Suprapubic skin (tissue), 3 donors: ENCODE measurements around the gene SERTAD2.

Experiments
- POLR2A ChIP-seq, 2 donors: fragments of 450-650 bp; IDR thresholded peaks; one replicate each; pipeline ENCODE4 v1.6.1; 2017; ENCODE audit warnings: antibody characterized with exemption in 2 of 2, mild to moderate bottlenecking in 2 of 2, moderate library complexity in 2 of 2
- TF ChIP-seq, protein P1 (sequence below), 2 donors: fragments of 200-600 bp in 1 of 2; fragments of 450-650 bp in 1 of 2; sonication (generic) in 1 of 2; IDR thresholded peaks; one replicate each; pipeline ENCODE4 v1.5.1; 2016 to 2019; ENCODE audit warnings: antibody characterized with exemption in 2 of 2, mild to moderate bottlenecking in 1 of 2, moderate library complexity in 1 of 2

DNA sequence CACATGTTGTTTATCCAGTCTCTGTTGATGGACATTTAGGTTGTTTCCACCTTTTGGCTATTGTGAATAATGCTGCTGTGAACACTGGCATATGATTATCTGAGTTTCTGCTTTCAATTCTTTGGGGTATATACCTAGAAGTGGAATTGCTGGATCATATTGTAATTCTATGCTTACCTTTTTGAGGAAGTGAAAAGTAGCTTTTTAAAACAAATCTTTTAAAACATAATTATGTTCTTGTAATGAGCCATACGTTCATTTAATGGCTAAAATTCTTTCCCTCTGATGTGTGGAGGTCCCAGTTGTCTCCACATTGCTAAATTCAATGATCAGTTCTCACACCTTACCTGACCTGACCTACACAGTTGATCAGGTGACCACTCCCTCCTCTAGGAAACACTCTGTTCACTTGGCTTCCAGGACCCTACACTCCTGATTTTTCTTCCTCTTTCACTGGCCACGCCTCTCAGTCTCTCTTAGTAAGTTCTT is 27.8 kb upstream of the SERTAD2 start:
- TF ChIP-seq, protein P1, sequence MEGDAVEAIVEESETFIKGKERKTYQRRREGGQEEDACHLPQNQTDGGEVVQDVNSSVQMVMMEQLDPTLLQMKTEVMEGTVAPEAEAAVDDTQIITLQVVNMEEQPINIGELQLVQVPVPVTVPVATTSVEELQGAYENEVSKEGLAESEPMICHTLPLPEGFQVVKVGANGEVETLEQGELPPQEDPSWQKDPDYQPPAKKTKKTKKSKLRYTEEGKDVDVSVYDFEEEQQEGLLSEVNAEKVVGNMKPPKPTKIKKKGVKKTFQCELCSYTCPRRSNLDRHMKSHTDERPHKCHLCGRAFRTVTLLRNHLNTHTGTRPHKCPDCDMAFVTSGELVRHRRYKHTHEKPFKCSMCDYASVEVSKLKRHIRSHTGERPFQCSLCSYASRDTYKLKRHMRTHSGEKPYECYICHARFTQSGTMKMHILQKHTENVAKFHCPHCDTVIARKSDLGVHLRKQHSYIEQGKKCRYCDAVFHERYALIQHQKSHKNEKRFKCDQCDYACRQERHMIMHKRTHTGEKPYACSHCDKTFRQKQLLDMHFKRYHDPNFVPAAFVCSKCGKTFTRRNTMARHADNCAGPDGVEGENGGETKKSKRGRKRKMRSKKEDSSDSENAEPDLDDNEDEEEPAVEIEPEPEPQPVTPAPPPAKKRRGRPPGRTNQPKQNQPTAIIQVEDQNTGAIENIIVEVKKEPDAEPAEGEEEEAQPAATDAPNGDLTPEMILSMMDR (IDR thresholded peaks at IDR 0.05), result no peak
- TF ChIP-seq POLR2A (IDR thresholded peaks at IDR 0.05), result no peak
